ENCODE measurements around the gene RASAL2. TPM values are rescaled to one million over a fixed set of nuclear protein-coding genes. Genes with fewer than 3 reads are reported as not detected.

RASAL2 gene
- total and polyA plus RNA-seq, 9 of the 15 experiments (the other 6 are each of a cell fraction or from before 2014, with no cell fraction given): 0.13 to 1.0 (median 0.62) TPM

DNA sequence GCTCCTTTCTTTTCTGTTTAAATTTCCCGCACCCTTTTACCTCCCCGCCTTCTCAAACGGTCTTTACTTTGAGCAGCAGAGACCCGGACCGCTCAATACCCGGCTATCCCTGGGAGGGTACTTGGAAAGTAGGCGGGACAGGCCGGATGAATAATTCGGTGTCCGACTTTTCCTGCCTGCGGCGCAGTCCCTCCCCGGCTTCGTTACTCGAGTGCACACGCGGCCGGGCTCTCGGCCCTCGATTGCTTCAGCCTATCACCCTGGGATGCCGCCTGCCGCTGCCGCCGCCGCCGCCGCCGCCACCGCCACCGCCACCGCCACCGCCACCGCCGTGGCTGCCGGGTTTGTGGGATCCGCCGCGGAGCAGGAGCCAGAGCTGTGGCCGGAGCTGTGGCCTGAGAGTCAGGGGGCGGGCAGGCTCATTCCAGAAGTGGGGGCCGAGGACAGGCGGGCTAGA, 382 bp upstream of the RASAL2 start (continued):
- TF ChIP-seq, protein P1, sequence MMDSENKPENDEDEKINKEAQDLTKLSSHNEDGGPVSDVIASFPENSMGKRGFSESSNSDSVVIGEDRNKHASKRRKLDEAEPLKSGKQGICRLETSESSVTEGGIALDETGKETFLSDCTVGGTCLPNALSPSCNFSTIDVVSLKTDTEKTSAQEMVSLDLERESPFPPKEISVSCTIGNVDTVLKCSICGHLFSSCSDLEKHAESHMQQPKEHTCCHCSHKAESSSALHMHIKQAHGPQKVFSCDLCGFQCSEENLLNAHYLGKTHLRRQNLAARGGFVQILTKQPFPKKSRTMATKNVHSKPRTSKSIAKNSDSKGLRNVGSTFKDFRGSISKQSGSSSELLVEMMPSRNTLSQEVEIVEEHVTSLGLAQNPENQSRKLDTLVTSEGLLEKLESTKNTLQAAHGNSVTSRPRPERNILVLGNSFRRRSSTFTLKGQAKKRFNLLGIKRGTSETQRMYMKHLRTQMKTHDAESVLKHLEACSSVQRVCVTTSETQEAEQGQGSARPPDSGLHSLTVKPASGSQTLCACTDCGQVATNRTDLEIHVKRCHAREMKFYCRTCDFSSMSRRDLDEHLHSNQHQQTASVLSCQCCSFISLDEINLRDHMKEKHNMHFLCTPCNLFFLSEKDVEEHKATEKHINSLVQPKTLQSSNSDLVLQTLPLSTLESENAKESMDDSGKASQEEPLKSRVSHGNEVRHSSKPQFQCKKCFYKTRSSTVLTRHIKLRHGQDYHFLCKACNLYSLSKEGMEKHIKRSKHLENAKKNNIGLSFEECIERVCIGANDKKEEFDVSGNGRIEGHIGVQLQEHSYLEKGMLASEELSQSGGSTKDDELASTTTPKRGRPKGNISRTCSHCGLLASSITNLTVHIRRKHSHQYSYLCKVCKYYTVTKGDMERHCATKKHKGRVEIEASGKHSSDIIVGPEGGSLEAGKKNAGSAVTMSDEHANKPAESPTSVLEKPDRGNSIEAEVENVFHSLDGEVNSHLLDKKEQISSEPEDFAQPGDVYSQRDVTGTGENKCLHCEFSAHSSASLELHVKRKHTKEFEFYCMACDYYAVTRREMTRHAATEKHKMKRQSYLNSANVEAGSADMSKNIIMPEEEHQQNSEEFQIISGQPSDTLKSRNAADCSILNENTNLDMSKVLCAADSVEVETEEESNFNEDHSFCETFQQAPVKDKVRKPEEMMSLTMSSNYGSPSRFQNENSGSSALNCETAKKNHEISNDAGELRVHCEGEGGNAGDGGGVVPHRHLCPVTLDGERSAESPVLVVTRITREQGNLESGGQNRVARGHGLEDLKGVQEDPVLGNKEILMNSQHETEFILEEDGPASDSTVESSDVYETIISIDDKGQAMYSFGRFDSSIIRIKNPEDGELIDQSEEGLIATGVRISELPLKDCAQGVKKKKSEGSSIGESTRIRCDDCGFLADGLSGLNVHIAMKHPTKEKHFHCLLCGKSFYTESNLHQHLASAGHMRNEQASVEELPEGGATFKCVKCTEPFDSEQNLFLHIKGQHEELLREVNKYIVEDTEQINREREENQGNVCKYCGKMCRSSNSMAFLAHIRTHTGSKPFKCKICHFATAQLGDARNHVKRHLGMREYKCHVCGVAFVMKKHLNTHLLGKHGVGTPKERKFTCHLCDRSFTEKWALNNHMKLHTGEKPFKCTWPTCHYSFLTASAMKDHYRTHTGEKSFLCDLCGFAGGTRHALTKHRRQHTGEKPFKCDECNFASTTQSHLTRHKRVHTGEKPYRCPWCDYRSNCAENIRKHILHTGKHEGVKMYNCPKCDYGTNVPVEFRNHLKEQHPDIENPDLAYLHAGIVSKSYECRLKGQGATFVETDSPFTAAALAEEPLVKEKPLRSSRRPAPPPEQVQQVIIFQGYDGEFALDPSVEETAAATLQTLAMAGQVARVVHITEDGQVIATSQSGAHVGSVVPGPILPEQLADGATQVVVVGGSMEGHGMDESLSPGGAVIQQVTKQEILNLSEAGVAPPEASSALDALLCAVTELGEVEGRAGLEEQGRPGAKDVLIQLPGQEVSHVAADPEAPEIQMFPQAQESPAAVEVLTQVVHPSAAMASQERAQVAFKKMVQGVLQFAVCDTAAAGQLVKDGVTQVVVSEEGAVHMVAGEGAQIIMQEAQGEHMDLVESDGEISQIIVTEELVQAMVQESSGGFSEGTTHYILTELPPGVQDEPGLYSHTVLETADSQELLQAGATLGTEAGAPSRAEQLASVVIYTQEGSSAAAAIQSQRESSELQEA (IDR thresholded peaks at IDR 0.05; ENCODE audit: low read depth): no peak
- TF ChIP-seq RAD21 (CRISPR knock-in tag; conservative IDR thresholded peaks at IDR 0.05 in 1 of 2, IDR thresholded peaks at IDR 0.05 in 1 of 2): no peak
- TF ChIP-seq PHF21A (IDR thresholded peaks at IDR 0.05; ENCODE audit: borderline replicate concordance, low read depth): no peak
- TF ChIP-seq KHSRP (IDR thresholded peaks at IDR 0.05): no peak
- no peak for TF ChIP-seq LEF1 (IDR thresholded peaks at IDR 0.05)
- TF ChIP-seq CAMTA2 (CRISPR knock-in tag; conservative IDR thresholded peaks at IDR 0.05): no peak
- TF ChIP-seq ZNF644 (tag; IDR thresholded peaks at IDR 0.05; ENCODE audit: low read depth): no peak
- no peak for TF ChIP-seq KLF16 (IDR thresholded peaks at IDR 0.05)
- TF ChIP-seq, protein P2, sequence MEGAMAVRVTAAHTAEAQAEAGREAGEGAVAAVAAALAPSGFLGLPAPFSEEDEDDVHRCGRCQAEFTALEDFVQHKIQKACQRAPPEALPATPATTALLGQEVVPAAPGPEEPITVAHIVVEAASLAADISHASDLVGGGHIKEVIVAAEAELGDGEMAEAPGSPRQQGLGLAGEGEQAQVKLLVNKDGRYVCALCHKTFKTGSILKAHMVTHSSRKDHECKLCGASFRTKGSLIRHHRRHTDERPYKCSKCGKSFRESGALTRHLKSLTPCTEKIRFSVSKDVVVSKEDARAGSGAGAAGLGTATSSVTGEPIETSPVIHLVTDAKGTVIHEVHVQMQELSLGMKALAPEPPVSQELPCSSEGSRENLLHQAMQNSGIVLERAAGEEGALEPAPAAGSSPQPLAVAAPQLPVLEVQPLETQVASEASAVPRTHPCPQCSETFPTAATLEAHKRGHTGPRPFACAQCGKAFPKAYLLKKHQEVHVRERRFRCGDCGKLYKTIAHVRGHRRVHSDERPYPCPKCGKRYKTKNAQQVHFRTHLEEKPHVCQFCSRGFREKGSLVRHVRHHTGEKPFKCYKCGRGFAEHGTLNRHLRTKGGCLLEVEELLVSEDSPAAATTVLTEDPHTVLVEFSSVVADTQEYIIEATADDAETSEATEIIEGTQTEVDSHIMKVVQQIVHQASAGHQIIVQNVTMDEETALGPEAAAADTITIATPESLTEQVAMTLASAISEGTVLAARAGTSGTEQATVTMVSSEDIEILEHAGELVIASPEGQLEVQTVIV (CRISPR knock-in tag; IDR thresholded peaks at IDR 0.05; ENCODE audit: borderline replicate concordance): no peak
- TF ChIP-seq GTF2F1 (IDR thresholded peaks at IDR 0.05; ENCODE audit: low read depth, low read length): no peak
- TF ChIP-seq SRF (CRISPR knock-in tag; IDR thresholded peaks at IDR 0.05): 0 out of 4 replicates have a peak, but pooled peaks of 1 of the 2 experiments have one; percentile 14
- TF ChIP-seq TARDBP (IDR thresholded peaks at IDR 0.05): no peak
- no peak for TF ChIP-seq BRD4 (IDR thresholded peaks at IDR 0.05)
- TF ChIP-seq, protein P3, sequence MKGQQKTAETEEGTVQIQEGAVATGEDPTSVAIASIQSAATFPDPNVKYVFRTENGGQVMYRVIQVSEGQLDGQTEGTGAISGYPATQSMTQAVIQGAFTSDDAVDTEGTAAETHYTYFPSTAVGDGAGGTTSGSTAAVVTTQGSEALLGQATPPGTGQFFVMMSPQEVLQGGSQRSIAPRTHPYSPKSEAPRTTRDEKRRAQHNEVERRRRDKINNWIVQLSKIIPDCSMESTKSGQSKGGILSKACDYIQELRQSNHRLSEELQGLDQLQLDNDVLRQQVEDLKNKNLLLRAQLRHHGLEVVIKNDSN (CRISPR knock-in tag; IDR thresholded peaks at IDR 0.05): no peak
- TF ChIP-seq, protein P4, sequence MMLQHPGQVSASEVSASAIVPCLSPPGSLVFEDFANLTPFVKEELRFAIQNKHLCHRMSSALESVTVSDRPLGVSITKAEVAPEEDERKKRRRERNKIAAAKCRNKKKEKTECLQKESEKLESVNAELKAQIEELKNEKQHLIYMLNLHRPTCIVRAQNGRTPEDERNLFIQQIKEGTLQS (IDR thresholded peaks at IDR 0.05): no peak
- TF ChIP-seq, protein P4 (CRISPR knock-in tag; conservative IDR thresholded peaks at IDR 0.05): no peak
- no peak for TF ChIP-seq ZNF57 (CRISPR knock-in tag; IDR thresholded peaks at IDR 0.05)
- TF ChIP-seq STAT5B (CRISPR knock-in tag; IDR thresholded peaks at IDR 0.05): no peak
- TF ChIP-seq CXXC5 (CRISPR knock-in tag; IDR thresholded peaks at IDR 0.05): peak; percentile 81

Data from K562 (cell line).